LNCaP clone FGC (cell line): ENCODE data around the gene HPD.
A peak's percentile ranks its signal among the peaks of the same experiment; 100 is the strongest.

ENCODE experiments used
- DNase-seq: peaks from one replicate; pipeline ENCODE4 v3.0.0-alpha.2; 2011; ENCODE audit warnings: low read depth
- H3K4me3 ChIP-seq: 2 replicates; pipeline ENCODE4 v1.5.1; 2011; ENCODE audit warnings: mild to moderate bottlenecking, low read depth, low read length, control low read depth
- CTCF ChIP-seq: IDR thresholded peaks from 2 replicates; pipeline ENCODE4 v1.5.1; 2012; ENCODE audit warnings: mild to moderate bottlenecking; ENCODE audit not compliant: control insufficient read depth, insufficient read depth; ENCODE audit errors: extremely low read depth

HPD gene

GRCh38 chr12:121809712-121810116, 48.9 kb downstream of the HPD start:
- DNase-seq, result no peak
- TF ChIP-seq CTCF, result no peak
- H3K4me3 ChIP-seq, result no peak overlapping the region

- no peak overlapping the region for H3K4me3 ChIP-seq
- no peak for TF ChIP-seq CTCF
- no peak for DNase-seq
Observed at GRCh38 chr12:121808623-121809022, 50.0 kb downstream of the HPD start.

- H3K4me3 ChIP-seq, result no peak overlapping the region
- no peak for DNase-seq
Observed at GRCh38 chr12:121807642-121808347, 50.9 kb downstream of the HPD start.

GRCh38 chr12:121806546-121807423, 51.9 kb downstream of the HPD start:
- H3K4me3 ChIP-seq, result peak overlapping the region; percentile 62
- no peak for TF ChIP-seq CTCF
- DNase-seq, result no peak

More at GRCh38 chr12:121807642-121808347, 50.9 kb downstream of the HPD start:
- no peak for TF ChIP-seq CTCF

GRCh38 chr12:121806009-121806545, 52.6 kb downstream of the HPD start:
- no peak for DNase-seq
- TF ChIP-seq CTCF, result no peak
- peak overlapping the region; percentile 62 for H3K4me3 ChIP-seq

GRCh38 chr12:121805171-121806008, 53.3 kb downstream of the HPD start:
- no peak for TF ChIP-seq CTCF

More at GRCh38 chr12:121805171-121806008, 53.3 kb downstream of the HPD start:
- no peak for DNase-seq
- H3K4me3 ChIP-seq, result peak overlapping the region; percentile 62
